NAMALWA (cell line): ENCODE measurements around the gene PCGF3.
"Not testable (repeated sequence)": the region's sequence is repeated elsewhere in the genome, so short reads cannot be mapped to it uniquely, and the experiment has no call there.

ENCODE experiments used
- DNase-seq: peaks from one replicate; pipeline ENCODE4 v3.0.0-alpha.2; 2015; ENCODE audit warnings: low spot score

PCGF3 gene

DNA sequence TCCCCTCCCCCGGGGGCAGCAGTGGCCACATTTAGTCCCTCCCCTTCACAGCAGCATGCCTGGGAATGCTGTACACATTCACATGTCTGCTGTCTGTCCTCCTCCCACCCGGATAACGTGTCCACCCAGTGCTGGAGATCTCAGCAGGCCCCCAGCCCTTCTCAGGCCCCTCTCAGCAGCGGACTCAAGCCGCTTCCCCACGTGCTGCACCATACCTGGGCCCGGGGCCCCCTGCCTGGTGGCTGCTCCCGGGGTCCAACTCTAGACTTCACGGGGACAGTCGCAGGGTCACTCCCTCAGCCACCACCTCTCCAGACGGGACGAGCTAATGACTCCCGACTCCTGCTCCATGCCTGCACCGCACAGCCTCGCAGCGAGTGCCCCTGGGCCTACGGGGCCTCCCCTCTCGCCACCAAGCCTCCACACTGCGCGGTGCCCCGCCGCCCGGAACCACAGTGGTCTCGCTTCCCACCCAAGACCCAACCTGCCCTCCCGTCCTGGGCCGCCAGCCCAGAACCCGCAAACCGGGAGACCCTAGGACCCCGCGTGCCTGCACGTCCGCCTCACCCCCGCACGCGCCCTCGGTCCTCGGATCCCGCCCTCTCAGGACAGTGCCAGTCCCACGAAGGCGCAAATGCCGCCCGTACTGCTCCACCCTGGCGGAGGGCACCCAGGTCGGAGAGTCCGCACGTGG lies 1.3 kb upstream of the PCGF3 start:
- DNase-seq, result no peak

- no peak for DNase-seq
Observed at GRCh38 chr4:704971-705277, 708 bp upstream of the PCGF3 start.

- not testable (repeated sequence) for DNase-seq
Observed at GRCh38 chr4:706083-706633, 526 bp downstream of the PCGF3 start.

DNA sequence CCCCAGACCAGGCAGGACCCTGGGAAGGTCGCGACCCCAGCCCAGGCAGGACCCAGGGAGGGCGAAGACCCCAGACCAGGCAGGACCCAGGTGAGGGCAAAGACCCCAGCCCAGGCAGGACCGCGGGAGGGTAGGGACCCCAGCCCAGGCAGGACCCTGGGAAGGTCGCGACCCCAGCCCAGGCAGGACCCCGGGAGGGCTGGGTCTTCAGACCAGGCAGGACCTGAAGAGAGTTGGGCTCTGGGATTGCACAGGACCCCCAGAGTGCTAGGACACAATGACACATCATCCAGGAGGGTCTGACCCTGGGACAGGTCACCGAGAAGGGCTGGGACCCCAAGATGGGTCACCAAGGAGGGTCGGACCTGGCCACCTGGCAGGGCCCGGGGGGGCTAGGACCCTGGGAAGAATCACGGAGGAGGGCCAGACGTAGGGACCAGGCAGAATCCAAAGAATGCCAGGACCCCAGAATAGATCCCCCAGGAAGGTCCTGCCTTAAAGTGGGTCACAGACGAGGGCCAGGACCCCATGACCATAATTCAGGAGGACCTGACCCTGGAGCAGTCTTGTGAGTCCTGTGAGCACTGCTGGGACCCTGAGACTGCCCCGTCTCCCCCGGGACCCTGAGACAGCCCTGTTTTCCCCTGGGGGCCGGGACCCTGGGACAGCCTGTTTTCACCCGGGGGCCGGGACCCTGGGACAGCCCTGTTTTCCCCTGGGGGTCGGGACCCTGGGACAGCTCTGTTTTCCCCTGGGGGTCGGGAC lies 1.4 kb downstream of the PCGF3 start:
- DNase-seq, result no peak

- DNase-seq, result no peak
Observed at GRCh38 chr4:707929-708630, 2.4 kb downstream of the PCGF3 start.

- DNase-seq, result no peak
Observed at GRCh38 chr4:708631-708933, 3.0 kb downstream of the PCGF3 start.

DNA sequence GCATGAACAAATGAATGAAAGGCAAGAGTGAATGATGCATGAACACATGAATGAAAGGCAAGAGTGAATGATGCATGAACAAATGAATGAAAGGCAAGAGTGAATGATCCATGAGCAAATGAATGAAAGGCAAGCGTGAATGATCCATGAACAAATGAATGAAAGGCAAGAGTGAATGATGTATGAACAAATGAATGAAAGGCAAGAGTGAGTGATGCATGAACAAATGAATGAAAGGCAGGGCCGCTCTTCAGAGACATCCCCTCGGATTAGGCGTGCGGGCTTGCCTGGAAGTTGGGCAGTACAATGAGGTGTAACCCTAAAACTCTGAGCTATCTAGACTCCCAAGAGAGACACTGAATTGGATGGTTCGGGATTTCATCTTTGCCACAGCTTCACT lies 3.7 kb downstream of the PCGF3 start:
- DNase-seq, result no peak

- no peak for DNase-seq
Observed at GRCh38 chr4:710116-710515, 4.5 kb downstream of the PCGF3 start.

GRCh38 chr4:710916-711315 lies 5.3 kb downstream of the PCGF3 start:
- DNase-seq, result no peak

GRCh38 chr4:712093-712492 lies 6.5 kb downstream of the PCGF3 start:
- DNase-seq, result no peak

DNA sequence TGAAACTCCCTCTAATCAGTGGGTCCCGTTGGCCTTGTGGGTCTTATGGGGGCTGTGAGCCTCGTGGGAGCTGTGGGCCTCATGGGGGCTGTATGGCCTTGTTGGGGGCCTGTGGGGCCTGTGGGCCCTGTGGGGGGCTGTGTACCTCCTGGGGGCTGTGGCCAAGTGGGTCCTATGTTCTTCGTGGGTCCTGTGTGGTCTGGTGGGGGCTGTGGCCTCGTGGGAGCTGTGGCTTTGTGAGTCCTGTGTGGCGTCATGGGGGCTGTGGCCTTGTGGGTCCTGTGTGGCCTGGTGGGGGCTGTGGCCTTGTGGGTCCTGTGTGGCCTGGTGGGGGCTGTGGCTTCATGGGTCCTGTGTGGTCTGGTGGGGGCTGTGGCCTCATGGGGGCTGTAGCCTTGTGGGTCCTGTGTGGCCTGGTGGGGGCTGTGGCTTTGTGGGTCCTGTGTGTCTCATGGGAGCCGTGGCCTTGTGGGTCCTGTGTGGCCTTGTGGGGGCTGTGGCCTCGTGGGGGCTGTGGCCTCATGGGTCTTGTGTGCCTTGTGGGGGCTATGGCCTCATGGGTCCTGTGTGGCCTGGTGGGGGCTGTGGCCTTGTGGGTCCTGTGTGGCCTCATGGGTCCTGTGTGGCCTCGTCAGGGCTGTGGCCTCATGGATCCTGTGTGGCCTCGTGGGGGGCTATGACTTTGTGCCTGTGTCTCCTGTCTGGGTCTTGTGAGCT lies 7.4 kb downstream of the PCGF3 start:
- no peak for DNase-seq

- DNase-seq, result no peak
Observed at GRCh38 chr4:714087-714486, 8.5 kb downstream of the PCGF3 start.

DNA sequence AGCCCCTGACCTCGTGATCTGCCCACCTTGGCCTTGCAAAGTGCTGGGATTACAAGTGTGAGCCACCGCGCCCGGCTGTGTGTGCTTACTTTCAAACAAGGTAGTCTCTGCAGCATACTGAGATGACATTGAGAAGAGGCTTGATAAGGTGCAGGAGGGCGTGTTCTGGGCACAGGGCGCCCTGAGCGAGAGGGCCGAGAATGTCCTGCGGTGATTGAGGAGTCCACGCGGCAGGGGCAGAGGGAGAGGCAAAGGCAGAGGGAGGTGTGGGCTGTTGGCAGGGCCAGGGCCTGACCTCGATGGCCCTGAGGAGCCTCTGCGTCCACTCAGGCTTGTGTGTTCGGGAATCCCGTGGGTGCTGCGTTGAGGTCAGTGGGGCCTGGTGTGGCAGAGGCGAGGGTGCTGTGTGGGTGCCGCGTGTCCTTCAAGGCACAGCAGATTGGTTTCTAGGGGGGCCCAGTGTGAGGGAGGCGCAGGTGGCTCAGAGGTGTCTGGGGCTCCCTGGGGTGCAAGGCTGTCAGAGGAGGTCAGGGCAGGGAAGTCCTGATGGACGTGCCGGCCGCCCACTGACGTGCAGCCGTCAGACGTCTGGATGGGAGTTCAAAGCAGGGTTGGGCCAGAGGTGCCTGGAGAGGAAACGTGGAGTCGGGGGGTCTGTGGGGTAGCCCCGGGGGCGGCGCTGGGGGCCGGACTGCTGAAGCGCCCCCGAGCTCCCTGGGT lies 12.1 kb downstream of the PCGF3 start:
- DNase-seq, result no peak

- no peak for DNase-seq
Observed at GRCh38 chr4:718460-718859, 12.8 kb downstream of the PCGF3 start.

GRCh38 chr4:720111-720860 lies 14.7 kb downstream of the PCGF3 start:
- no peak for DNase-seq

GRCh38 chr4:721261-722168 lies 15.9 kb downstream of the PCGF3 start:
- DNase-seq, result no peak

DNA sequence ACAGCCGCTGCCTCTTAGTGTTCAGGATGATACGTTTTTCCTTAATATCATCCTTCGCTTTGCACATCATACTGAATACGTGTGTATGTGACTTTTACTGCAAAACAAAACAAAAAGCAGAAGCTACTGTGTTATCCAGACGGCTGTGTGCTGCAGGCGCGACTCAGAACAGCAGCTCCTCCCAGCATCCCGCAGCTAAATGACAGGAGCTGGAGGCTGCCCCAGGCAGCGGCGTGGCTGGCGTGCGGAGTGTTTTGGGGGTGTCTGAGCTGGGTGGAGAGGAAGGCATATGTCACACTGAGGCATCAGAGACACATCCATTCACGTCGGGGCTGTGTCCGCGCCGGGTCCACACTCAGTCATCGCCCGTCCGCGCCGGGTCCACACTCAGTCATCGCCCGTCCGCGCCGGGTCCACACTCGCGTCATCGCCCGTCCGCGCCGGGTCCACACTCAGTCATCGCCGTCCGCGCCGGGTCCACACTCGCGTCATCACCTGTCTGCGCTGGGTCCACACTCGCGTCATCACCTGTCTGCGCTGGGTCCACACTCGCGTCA lies 16.6 kb downstream of the PCGF3 start:
- DNase-seq, result no peak

DNA sequence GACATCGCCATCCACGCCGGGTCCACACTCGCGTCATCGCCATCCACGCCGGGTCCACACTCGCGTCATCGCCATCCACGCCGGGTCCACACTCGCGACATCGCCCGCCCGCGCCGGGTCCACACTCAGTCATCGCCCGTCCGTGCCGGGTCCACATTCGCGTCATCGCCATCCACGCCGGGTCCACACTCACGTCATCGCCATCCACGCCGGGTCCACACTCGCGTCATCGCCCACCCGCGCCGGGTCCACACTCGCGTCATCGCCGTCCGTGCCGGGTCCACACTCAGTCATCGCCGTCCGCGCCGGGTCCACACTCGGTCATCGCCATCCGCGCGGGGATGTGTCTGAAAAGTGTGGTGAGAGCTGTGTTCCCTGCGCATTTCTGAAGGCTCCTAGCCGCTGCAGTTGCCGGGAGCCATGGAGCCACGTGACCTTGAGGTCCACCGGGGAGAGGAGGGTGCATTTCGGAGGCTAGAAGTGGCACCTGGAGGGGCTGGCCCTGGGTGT lies 17.3 kb downstream of the PCGF3 start:
- DNase-seq, result no peak

- DNase-seq, result no peak
Observed at GRCh38 chr4:723751-724530, 18.3 kb downstream of the PCGF3 start.
